Ishikawa (cell line): ENCODE data around the gene NRXN3.

Experiments
- CEBPB ChIP-seq: IDR thresholded peaks from 2 replicates; pipeline ENCODE4 v1.6.1; 2012
- NFIC ChIP-seq: IDR thresholded peaks from 2 replicates; pipeline ENCODE4 v1.6.1; 2012
- RAD21 ChIP-seq: IDR thresholded peaks from 2 replicates; pipeline ENCODE4 v1.6.1; 2012; ENCODE audit warnings: low read depth
- REST ChIP-seq: IDR thresholded peaks from 2 replicates; pipeline ENCODE4 v1.6.1; 2012; ENCODE audit warnings: low read depth, mild to moderate bottlenecking

- TF ChIP-seq CEBPB (no peak), RAD21 (no peak), REST (no peak), NFIC (no peak)
Observed at GRCh38 chr14:79295385-79295784, 1125.2 kb downstream of the NRXN3 start.
